Naive thymus-derived CD4-positive, alpha-beta T cell (primary cell): ENCODE results near the gene DNAJB11. TPM values are rescaled to one million over a fixed set of nuclear protein-coding genes. Genes with fewer than 3 reads are reported as not detected.

Experiments used
- ATAC-seq: fragments of 150-1000 bp; cut with Tn5 transposase; 2 replicates; pipeline ENCODE4 v1.10.0; 2021; ENCODE audit warnings: mild to moderate bottlenecking, moderate library complexity
- CTCF ChIA-PET: fragments of 350-600 bp; sonication (Branson Sonifier 250); formaldehyde crosslinking; loops from one replicate; lab custom pipeline; 2021; ENCODE audit warnings: antibody characterized with exemption; lab: Charles Lee
- POLR2A ChIA-PET: fragments of 350-600 bp; sonication (Branson Sonifier 250); formaldehyde crosslinking; loops from one replicate; lab custom pipeline; 2021; ENCODE audit warnings: antibody characterized with exemption, inconsistent platforms; lab: Charles Lee
- DNase-seq, 9 donors: peaks; one replicate each; pipeline versions ENCODE4 v3.0.0 to v3.0.0-alpha.2; 2020 to 2022; ENCODE audit warnings: mixed read lengths in 1 of 9
- H3K27ac ChIP-seq: one replicate; pipeline ENCODE4 v1.7.0; 2013; ENCODE audit warnings: mild to moderate bottlenecking, low read depth, low read length, moderate library complexity
- H3K27me3 ChIP-seq, 2 donors: one replicate each; pipeline ENCODE4 v1.7.0; 2013; ENCODE audit warnings: low read length in 2 of 2, mild to moderate bottlenecking in 2 of 2, moderate library complexity in 2 of 2; ENCODE audit not compliant: control insufficient read depth in 2 of 2, insufficient read depth in 2 of 2
- H3K36me3 ChIP-seq, 3 experiments: 1 replicate in 2 of 3; 2 replicates in 1 of 3; pipeline ENCODE4 v1.7.0; 2013; ENCODE audit warnings: low read length in 3 of 3, mild to moderate bottlenecking in 3 of 3, moderate library complexity in 1 of 3; ENCODE audit not compliant: insufficient read depth in 3 of 3, control insufficient read depth in 2 of 3
- H3K4me1 ChIP-seq, 2 donors: one replicate each; pipeline ENCODE4 v1.7.0; 2013; ENCODE audit warnings: low read length in 2 of 2, mild to moderate bottlenecking in 2 of 2, moderate library complexity in 1 of 2; ENCODE audit not compliant: control insufficient read depth in 2 of 2, insufficient read depth in 2 of 2
- H3K4me3 ChIP-seq: 2 replicates; pipeline ENCODE4 v1.7.0; 2013; ENCODE audit warnings: mild to moderate bottlenecking, low read length
- H3K9me3 ChIP-seq, 3 experiments: 1 replicate in 2 of 3; 2 replicates in 1 of 3; pipeline ENCODE4 v1.7.0; 2013; ENCODE audit warnings: low read length in 3 of 3; ENCODE audit not compliant: control insufficient read depth in 2 of 3
- H3K27ac Mint-ChIP-seq, 9 donors: one replicate each; pipeline ENCODE4 v1.8.0; 2020 to 2022; ENCODE audit warnings: mixed read lengths in 9 of 9, mild to moderate bottlenecking in 8 of 9, moderate library complexity in 5 of 9, inconsistent platforms in 2 of 9
- H3K27me3 Mint-ChIP-seq, 5 donors: one replicate each; pipeline ENCODE4 v1.8.0; 2021 to 2022; ENCODE audit warnings: mixed read lengths in 5 of 5, mild to moderate bottlenecking in 1 of 5
- H3K36me3 Mint-ChIP-seq, 5 donors: one replicate each; pipeline ENCODE4 v1.8.0; 2020 to 2022; ENCODE audit warnings: mixed read lengths in 5 of 5, mild to moderate bottlenecking in 3 of 5, inconsistent platforms in 1 of 5
- H3K4me1 Mint-ChIP-seq, 7 donors: one replicate each; pipeline ENCODE4 v1.8.0; 2020 to 2022; ENCODE audit warnings: mixed read lengths in 7 of 7, mild to moderate bottlenecking in 3 of 7, inconsistent platforms in 1 of 7
- H3K4me3 Mint-ChIP-seq, 10 donors: one replicate each; pipeline ENCODE4 v1.8.0; 2020 to 2022; ENCODE audit warnings: mild to moderate bottlenecking in 10 of 10, mixed read lengths in 10 of 10, moderate library complexity in 6 of 10, inconsistent platforms in 2 of 10
- H3K9me3 Mint-ChIP-seq, 11 donors: one replicate each; pipeline ENCODE4 v1.8.0; 2020 to 2022; ENCODE audit warnings: mixed read lengths in 11 of 11, mild to moderate bottlenecking in 4 of 11, inconsistent platforms in 1 of 11, moderate library complexity in 1 of 11
- intact Hi-C, 2 donors: fragments of 100-400 bp; cut with micrococcal nuclease; formaldehyde crosslinking; loops; one replicate each; pipeline ENCODE4 v1.15.1; 2023
- polyA plus RNA-seq, 2 donors: library from polyadenylated mRNA; unstranded; fragments of 300-500 nt; fragmentation: Illumina TruSeq; gene quantifications; one replicate each; pipeline ENCODE4 v1.2.3, GENCODE V29; 2021
- total RNA-seq, 6 experiments: library from RNA in 5 of 6; stranded (reverse) in 5 of 6; gene quantifications; 1 replicate in 5 of 6; 2 replicates in 1 of 6; pipeline ENCODE4 v1.2.3 and lab custom pipeline; 2021 to 2026

The DNAJB11 gene
- total and polyA plus RNA-seq, 7 experiments from 2014 or later: 27.4 to 75.2 (median 30.4) TPM

DNA sequence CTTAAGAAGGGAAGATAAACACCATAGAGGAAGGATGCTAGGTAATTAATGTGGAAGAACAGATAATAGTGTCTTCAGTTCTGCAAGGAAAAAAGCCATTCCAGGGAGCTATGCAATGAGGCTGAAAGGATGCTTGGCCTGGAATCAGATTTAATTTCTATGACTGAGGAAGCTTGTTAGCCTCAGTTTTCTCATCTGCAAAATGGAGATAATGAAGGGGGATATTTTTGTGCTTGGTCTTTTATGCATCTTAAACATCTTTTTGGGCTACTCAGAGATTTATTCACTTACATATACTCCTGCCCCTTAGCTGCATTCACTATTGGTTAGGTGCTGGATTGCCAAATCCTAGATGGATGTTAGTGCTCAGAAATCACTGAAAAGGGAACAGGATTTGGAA lies 16.7 kb downstream of the DNAJB11 start:
- Histone ChIP-seq H3K9me3 (no peaks in the 10 kb centered on the region), H3K4me3 (no peak overlapping the region), H3K4me1 (no peaks in the 10 kb centered on the region), H3K27ac (no peak overlapping the region), H3K27me3 (no peaks in the 10 kb centered on the region), H3K36me3 (peaks cover 10 to 38% (median 21%) of the 10 kb centered on the region in 3 experiments)
- ATAC-seq (no peak), DNase-seq (no peak)
- Mint-ChIP-seq H3K4me3 (no peak overlapping the region), H3K36me3 (peaks cover 8 to 27% (median 19%) of the 10 kb centered on the region in 5 donors), H3K4me1 (peaks cover 5 to 23% (median 8%) of the 10 kb centered on the region in 7 donors), H3K9me3 (no peaks in the 10 kb centered on the region), H3K27ac (peak overlapping the region in 1 of 9 donors; percentile 13), H3K27me3 (no peaks in the 10 kb centered on the region)
- ChIA-PET POLR2A (interaction anchor here (0.9 kb wide), 1 partner anchor 17 kb away, joined by 3 read pairs; the partner anchor contains the start of gene DNAJB11), CTCF (interaction anchor here (0.7 to 1.2 kb wide), 2 partner anchors 8 to 10 kb away, joined by 3 to 4 read pairs; no protein-coding TSS in a partner anchor)
- intact Hi-C loops: no loop called here

GRCh38 chr3:186588632-186589031 lies 18.1 kb downstream of the DNAJB11 start:
- no peak for DNase-seq
- CTCF ChIA-PET: no interaction called here
- H3K36me3 ChIP-seq: peaks cover 4 to 24% (median 8%) of the 10 kb centered on the region in 3 experiments
- no peaks in the 10 kb centered on the region for H3K27me3 Mint-ChIP-seq
- H3K4me1 ChIP-seq: no peaks in the 10 kb centered on the region
- H3K4me3 ChIP-seq: no peak overlapping the region
- no peak overlapping the region for H3K27ac ChIP-seq
- H3K36me3 Mint-ChIP-seq: peaks cover 8 to 19% (median 12%) of the 10 kb centered on the region in 5 donors
- intact Hi-C loops: no loop called here
- no peak overlapping the region for H3K27ac Mint-ChIP-seq
- H3K27me3 ChIP-seq: no peaks in the 10 kb centered on the region
- H3K4me3 Mint-ChIP-seq: no peak overlapping the region
- ATAC-seq: no peak
- H3K9me3 Mint-ChIP-seq: no peaks in the 10 kb centered on the region
- no peaks in the 10 kb centered on the region for H3K9me3 ChIP-seq
- H3K4me1 Mint-ChIP-seq: peaks cover 5 to 23% (median 8%) of the 10 kb centered on the region in 7 donors
- POLR2A ChIA-PET: no interaction called here

DNA sequence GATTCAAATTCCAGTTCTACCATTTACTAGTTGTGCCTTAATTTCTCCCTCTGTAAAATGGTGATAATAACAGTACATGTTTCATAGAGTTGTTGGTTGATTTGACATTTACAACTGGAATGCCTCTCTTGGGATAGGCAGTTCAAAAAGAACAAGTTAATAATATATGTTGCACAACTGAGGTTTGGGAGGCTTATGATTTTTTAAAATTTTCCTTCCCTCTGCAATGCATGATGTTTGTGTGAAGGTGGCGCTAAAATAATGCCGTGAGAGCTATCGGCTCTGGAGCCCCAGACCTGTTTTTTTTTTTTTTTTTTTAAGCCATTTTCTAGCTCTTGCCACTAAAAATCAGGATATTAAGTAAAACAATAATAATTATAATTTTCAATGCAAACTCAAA lies 18.6 kb downstream of the DNAJB11 start:
- H3K4me1 ChIP-seq: no peaks in the 10 kb centered on the region
- no peak overlapping the region for H3K27ac ChIP-seq
- Mint-ChIP-seq H3K36me3 (peaks cover 6 to 18% (median 9%) of the 10 kb centered on the region in 5 donors), H3K9me3 (no peaks in the 10 kb centered on the region), H3K4me1 (peaks cover 5 to 23% (median 8%) of the 10 kb centered on the region in 7 donors), H3K4me3 (no peak overlapping the region), H3K27ac (no peak overlapping the region), H3K27me3 (no peaks in the 10 kb centered on the region)
- CTCF ChIA-PET: no interaction called here
- H3K4me3 ChIP-seq: no peak overlapping the region
- H3K36me3 ChIP-seq: peaks cover 0 to 19% (median 4%) of the 10 kb centered on the region in 3 experiments
- intact Hi-C loops: no loop called here
- no peaks in the 10 kb centered on the region for H3K27me3 ChIP-seq
- no peak for ATAC-seq
- DNase-seq: no peak
- no peaks in the 10 kb centered on the region for H3K9me3 ChIP-seq
- POLR2A ChIA-PET: no interaction called here

GRCh38 chr3:186589856-186590579 lies 19.5 kb downstream of the DNAJB11 start:
- intact Hi-C loops: loop anchor here in 1 of 2 donors (1.0 kb wide), 1 partner anchor 25 kb away; no protein-coding TSS in a partner anchor
- Mint-ChIP-seq H3K4me1 (peaks cover 5 to 23% (median 8%) of the 10 kb centered on the region in 7 donors), H3K36me3 (peaks cover 0 to 9% (median 0%) of the 10 kb centered on the region in 5 donors), H3K4me3 (no peak overlapping the region), H3K9me3 (no peaks in the 10 kb centered on the region), H3K27me3 (no peaks in the 10 kb centered on the region), H3K27ac (peak overlapping the region in 3 of 9 donors; percentile 67 to 80 (median 69))
- Histone ChIP-seq H3K36me3 (peaks cover 0 to 10% (median 0%) of the 10 kb centered on the region in 3 experiments), H3K4me3 (no peak overlapping the region), H3K4me1 (no peaks in the 10 kb centered on the region), H3K27ac (no peak overlapping the region), H3K27me3 (no peaks in the 10 kb centered on the region), H3K9me3 (no peaks in the 10 kb centered on the region)
- peak; percentile 71 for ATAC-seq
- DNase-seq: peak in 1 of 9 donors; percentile 18
- ChIA-PET POLR2A (interaction anchor here (0.7 kb wide), 1 partner anchor 194 kb away, joined by 3 read pairs; the partner anchor contains the start of gene EIF4A2), CTCF (interaction anchor here (1.3 to 2.3 kb wide), 2 partner anchors 25 to 27 kb away, joined by 4 to 9 read pairs; no protein-coding TSS in a partner anchor)

GRCh38 chr3:186590580-186591295 lies 20.2 kb downstream of the DNAJB11 start:
- Mint-ChIP-seq H3K4me3 (no peak overlapping the region), H3K4me1 (peaks cover 5 to 23% (median 8%) of the 10 kb centered on the region in 7 donors), H3K27me3 (no peaks in the 10 kb centered on the region), H3K36me3 (peaks cover 0 to 3% (median 0%) of the 10 kb centered on the region in 5 donors), H3K9me3 (no peaks in the 10 kb centered on the region), H3K27ac (peak overlapping the region in 2 of 9 donors; percentile 41 to 80)
- no peak for ATAC-seq
- Histone ChIP-seq H3K27me3 (no peaks in the 10 kb centered on the region), H3K36me3 (peaks cover 0 to 4% (median 0%) of the 10 kb centered on the region in 3 experiments), H3K4me1 (no peaks in the 10 kb centered on the region), H3K4me3 (no peak overlapping the region), H3K9me3 (no peaks in the 10 kb centered on the region), H3K27ac (no peak overlapping the region)
- POLR2A ChIA-PET: interaction anchor here (0.7 kb wide), 1 partner anchor 193 kb away, joined by 3 read pairs; the partner anchor contains the start of gene EIF4A2
- CTCF ChIA-PET: interaction anchor here (0.9 to 2.3 kb wide), 3 partner anchors 24 to 231 kb away, joined by 3 to 9 read pairs (median 4); no protein-coding TSS in a partner anchor
- intact Hi-C loops: loop anchor here in 1 of 2 donors (1.0 kb wide), 1 partner anchor 25 kb away; no protein-coding TSS in a partner anchor
- no peak for DNase-seq

DNA sequence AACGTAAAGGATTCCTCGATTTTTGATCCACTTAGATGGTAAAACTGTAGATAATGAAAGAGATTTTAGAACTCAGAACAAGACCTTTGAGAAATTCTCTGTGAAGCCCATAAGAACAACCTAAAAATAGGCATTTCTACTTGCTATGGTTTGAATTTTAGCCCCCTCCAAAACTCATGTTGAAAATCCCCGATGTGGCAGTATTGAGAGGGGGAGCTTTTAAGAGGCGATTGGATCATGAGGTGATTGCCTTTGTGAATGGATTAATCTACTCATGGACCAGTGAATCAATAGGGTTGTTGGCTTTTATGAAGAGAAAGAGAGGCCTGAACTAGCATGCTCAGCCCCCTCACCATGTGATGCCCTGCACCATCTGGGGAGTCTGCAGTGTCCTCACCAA lies 22.2 kb downstream of the DNAJB11 start:
- Histone ChIP-seq H3K27me3 (no peaks in the 10 kb centered on the region), H3K4me1 (no peaks in the 10 kb centered on the region), H3K36me3 (no peaks in the 10 kb centered on the region), H3K4me3 (no peak overlapping the region), H3K27ac (no peak overlapping the region), H3K9me3 (no peaks in the 10 kb centered on the region)
- no peak overlapping the region for H3K4me3 Mint-ChIP-seq
- H3K9me3 Mint-ChIP-seq: no peaks in the 10 kb centered on the region
- H3K4me1 Mint-ChIP-seq: peaks cover 5 to 23% (median 8%) of the 10 kb centered on the region in 7 donors
- intact Hi-C loops: no loop called here
- peaks cover 0 to 4% (median 0%) of the 10 kb centered on the region in 5 donors for H3K27me3 Mint-ChIP-seq
- CTCF ChIA-PET: no interaction called here
- POLR2A ChIA-PET: no interaction called here
- ATAC-seq (no peak), DNase-seq (no peak)
- no peak overlapping the region for H3K27ac Mint-ChIP-seq
- H3K36me3 Mint-ChIP-seq: no peaks in the 10 kb centered on the region
